ENCODE measurements around the gene WHRN. TPM values are rescaled to one million over a fixed set of nuclear protein-coding genes. Genes with fewer than 3 reads are reported as not detected.

Gene WHRN
- total RNA-seq, 1 experiment from 2014 or later = 1.4 TPM

DNA sequence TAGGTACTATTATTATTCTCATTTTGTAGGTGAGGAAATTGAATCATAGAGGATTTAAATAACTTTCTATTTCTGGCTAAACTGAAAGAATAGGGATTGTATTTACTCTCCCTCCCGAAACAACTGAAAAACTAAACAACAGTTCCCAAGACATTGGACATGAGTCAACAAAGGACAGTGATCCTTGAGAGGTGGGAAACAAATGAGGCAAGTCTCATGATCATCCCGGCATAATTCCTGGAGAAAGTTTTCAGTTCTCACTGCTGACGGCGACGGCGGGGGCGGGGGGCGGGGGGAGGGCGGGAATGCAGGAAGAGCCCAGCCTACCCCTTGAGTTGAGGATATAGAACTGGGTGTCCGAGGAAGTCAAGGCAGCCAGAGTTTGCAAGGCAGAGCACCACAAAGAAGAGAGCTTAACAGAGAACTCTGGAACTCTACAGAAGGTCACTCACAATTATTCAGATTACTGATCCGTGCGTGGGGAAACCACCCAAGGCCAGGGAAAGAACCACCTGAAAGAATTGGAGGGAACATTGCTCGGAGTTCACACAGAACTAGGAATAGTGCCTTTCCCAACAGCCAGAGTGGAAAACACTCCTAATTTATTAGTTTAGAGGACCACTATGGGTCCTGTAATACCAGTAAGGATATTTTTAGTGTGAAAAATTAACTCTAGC lies 27.4 kb upstream of the WHRN start:
- no peak overlapping the region for H3K4me3 Mint-ChIP-seq (ENCODE audit: unreplicated experiment)
- H3K27me3 Mint-ChIP-seq (ENCODE audit: insufficient read depth, unreplicated experiment) = peaks cover 13% of the 10 kb centered on the region
- intact Hi-C loops (cut with micrococcal nuclease; ENCODE audit: unreplicated experiment) = no loop called here
- no peaks in the 10 kb centered on the region for H3K4me1 ChIP-seq
- no peaks in the 10 kb centered on the region for H3K36me3 ChIP-seq (ENCODE audit: control insufficient read depth, insufficient read depth, low read length)
- POLR2A ChIA-PET = no interaction called here
- CTCF ChIA-PET = no interaction called here
- no peaks in the 10 kb centered on the region for H3K27me3 ChIP-seq (replicated peaks; ENCODE audit: control insufficient read depth, insufficient read depth, low read length)
- no peaks in the 10 kb centered on the region for H3K9me3 Mint-ChIP-seq (ENCODE audit: unreplicated experiment)
- H3K36me3 Mint-ChIP-seq (ENCODE audit: insufficient read depth, unreplicated experiment) = no peaks in the 10 kb centered on the region
- BruUV-seq (replicated peaks) = no TSS peak
- H3K27ac Mint-ChIP-seq (ENCODE audit: unreplicated experiment) = no peak overlapping the region
- no peak for TF ChIP-seq CTCF (IDR thresholded peaks at IDR 0.05; ENCODE audit: insufficient read depth in 1 of 2, low read depth in 1 of 2, low read length in 1 of 2, severe bottlenecking in 1 of 2, unreplicated experiment in 1 of 2)
- no peak overlapping the region for H3K4me3 ChIP-seq (ENCODE audit: low read depth, low read length)
- no peaks in the 10 kb centered on the region for H3K4me1 Mint-ChIP-seq (ENCODE audit: low read depth, unreplicated experiment)
- no peaks in the 10 kb centered on the region for H3K9me3 ChIP-seq
- DNase-seq = no peak

- no peaks in the 10 kb centered on the region; the same call in 1 of the 2 replicates for H3K4me1 ChIP-seq
- Mint-ChIP-seq H3K4me3 (ENCODE audit: unreplicated experiment) (no peak overlapping the region), H3K4me1 (ENCODE audit: low read depth, unreplicated experiment) (peaks cover 6% of the 10 kb centered on the region), H3K27me3 (ENCODE audit: insufficient read depth, unreplicated experiment) (peaks cover 11% of the 10 kb centered on the region), H3K9me3 (ENCODE audit: unreplicated experiment) (no peaks in the 10 kb centered on the region), H3K36me3 (ENCODE audit: insufficient read depth, unreplicated experiment) (no peaks in the 10 kb centered on the region), H3K27ac (ENCODE audit: unreplicated experiment) (no peak overlapping the region)
- H3K4me3 ChIP-seq (ENCODE audit: low read depth, low read length) = no peak overlapping the region
- intact Hi-C loops (cut with micrococcal nuclease; ENCODE audit: unreplicated experiment) = no loop called here
- ChIA-PET POLR2A (no interaction called here), CTCF (no interaction called here)
- no peaks in the 10 kb centered on the region for H3K27me3 ChIP-seq (replicated peaks; ENCODE audit: control insufficient read depth, insufficient read depth, low read length)
- no peak for TF ChIP-seq CTCF (IDR thresholded peaks at IDR 0.05; ENCODE audit: insufficient read depth in 1 of 2, low read depth in 1 of 2, low read length in 1 of 2, severe bottlenecking in 1 of 2, unreplicated experiment in 1 of 2)
- no peaks in the 10 kb centered on the region for H3K9me3 ChIP-seq
- no peak for DNase-seq
- no TSS peak for BruUV-seq (replicated peaks)
- H3K36me3 ChIP-seq (ENCODE audit: control insufficient read depth, insufficient read depth, low read length) = no peaks in the 10 kb centered on the region
Measured at GRCh38 chr9:114529285-114529684, 24.0 kb upstream of the WHRN start.

DNA sequence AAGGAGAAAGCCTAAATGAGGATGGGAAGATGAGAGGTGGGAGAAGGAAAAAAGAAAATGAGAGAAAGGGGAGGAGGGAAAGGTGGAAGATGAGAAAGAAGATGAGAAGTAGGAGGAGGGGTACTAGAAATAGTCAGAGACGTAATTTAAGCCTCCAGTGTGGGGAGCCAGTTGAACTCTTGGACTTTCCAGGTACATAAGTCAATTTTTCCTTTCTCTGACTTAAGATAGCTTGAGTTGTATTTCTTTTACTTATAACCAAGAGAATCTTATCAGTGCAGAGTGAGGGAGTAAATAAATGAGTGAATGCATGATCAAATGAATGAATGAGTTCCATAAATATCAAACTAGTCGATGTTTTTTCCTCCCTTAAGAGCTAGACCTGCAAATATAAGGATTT lies 21.5 kb upstream of the WHRN start:
- Mint-ChIP-seq H3K27ac (ENCODE audit: unreplicated experiment) (no peak overlapping the region), H3K36me3 (ENCODE audit: insufficient read depth, unreplicated experiment) (no peaks in the 10 kb centered on the region), H3K4me3 (ENCODE audit: unreplicated experiment) (no peak overlapping the region), H3K27me3 (ENCODE audit: insufficient read depth, unreplicated experiment) (peaks cover 14% of the 10 kb centered on the region), H3K4me1 (ENCODE audit: low read depth, unreplicated experiment) (peaks cover 6% of the 10 kb centered on the region), H3K9me3 (ENCODE audit: unreplicated experiment) (no peaks in the 10 kb centered on the region)
- Histone ChIP-seq H3K4me3 (ENCODE audit: low read depth, low read length) (no peak overlapping the region), H3K4me1 (no peaks in the 10 kb centered on the region; the same call in 1 of the 2 replicates), H3K27me3 (replicated peaks; ENCODE audit: control insufficient read depth, insufficient read depth, low read length) (no peaks in the 10 kb centered on the region), H3K36me3 (ENCODE audit: control insufficient read depth, insufficient read depth, low read length) (no peaks in the 10 kb centered on the region), H3K9me3 (no peaks in the 10 kb centered on the region)
- no peak for TF ChIP-seq CTCF (IDR thresholded peaks at IDR 0.05; ENCODE audit: insufficient read depth in 1 of 2, low read depth in 1 of 2, low read length in 1 of 2, severe bottlenecking in 1 of 2, unreplicated experiment in 1 of 2)
- ChIA-PET POLR2A (no interaction called here), CTCF (interaction anchor here (1.0 kb wide), 1 partner anchor 11 kb away, joined by 3 read pairs; no protein-coding TSS in a partner anchor)
- no TSS peak for BruUV-seq (replicated peaks)
- no peak for DNase-seq
- intact Hi-C loops (cut with micrococcal nuclease; ENCODE audit: unreplicated experiment) = no loop called here
